ENCODE results near the gene VAV2.
"Not testable (repeated sequence)": the region's sequence is repeated elsewhere in the genome, so short reads cannot be mapped to it uniquely, and the experiment has no call there.

The VAV2 gene

GRCh38 chr9:133969681-133970580 is 22.2 kb downstream of the VAV2 start:
- DNase-seq (ENCODE audit: low read depth): no peak

GRCh38 chr9:133968966-133969617 is 23.0 kb downstream of the VAV2 start:
- DNase-seq (ENCODE audit: low read depth): no peak

- DNase-seq (ENCODE audit: low read depth): no peak
Observed at GRCh38 chr9:133968428-133968827, 23.7 kb downstream of the VAV2 start.

- DNase-seq (ENCODE audit: low read depth): no peak
Observed at GRCh38 chr9:133967024-133967741, 24.9 kb downstream of the VAV2 start.

GRCh38 chr9:133964463-133964862 is 27.7 kb downstream of the VAV2 start:
- DNase-seq (ENCODE audit: low read depth): no peak

- no peak for DNase-seq (ENCODE audit: low read depth)
Observed at GRCh38 chr9:133963166-133963565, 29.0 kb downstream of the VAV2 start.

- DNase-seq (ENCODE audit: low read depth): no peak
Observed at GRCh38 chr9:133962341-133962740, 29.8 kb downstream of the VAV2 start.

GRCh38 chr9:133961226-133962165 is 30.6 kb downstream of the VAV2 start:
- no peak for DNase-seq (ENCODE audit: low read depth)

GRCh38 chr9:133960568-133961129 is 31.5 kb downstream of the VAV2 start:
- DNase-seq (ENCODE audit: low read depth): no peak

- no peak for DNase-seq (ENCODE audit: low read depth)
Observed at GRCh38 chr9:133959966-133960567, 32.1 kb downstream of the VAV2 start.

- DNase-seq (ENCODE audit: low read depth): no peak
Observed at GRCh38 chr9:133959171-133959570, 33.0 kb downstream of the VAV2 start.

GRCh38 chr9:133958756-133959155 is 33.4 kb downstream of the VAV2 start:
- no peak for DNase-seq (ENCODE audit: low read depth)

GRCh38 chr9:133957772-133958171 is 34.4 kb downstream of the VAV2 start:
- not testable (repeated sequence) for DNase-seq (ENCODE audit: low read depth)

- DNase-seq (ENCODE audit: low read depth): no peak
Observed at GRCh38 chr9:133957328-133957727, 34.8 kb downstream of the VAV2 start.

GRCh38 chr9:133956520-133957076 is 35.5 kb downstream of the VAV2 start:
- no peak for DNase-seq (ENCODE audit: low read depth)

- DNase-seq (ENCODE audit: low read depth): peak; percentile 72
Observed at GRCh38 chr9:133955821-133956411, 36.2 kb downstream of the VAV2 start.

GRCh38 chr9:133954862-133955529 is 37.1 kb downstream of the VAV2 start:
- peak; percentile 72 for DNase-seq (ENCODE audit: low read depth)

GRCh38 chr9:133953976-133954709 is 38.0 kb downstream of the VAV2 start:
- no peak for DNase-seq (ENCODE audit: low read depth)

GRCh38 chr9:133953621-133953975 is 38.5 kb downstream of the VAV2 start:
- DNase-seq (ENCODE audit: low read depth): no peak

Data from CMK (cell line).